GM19467 (cell line): Measurements from ENCODE around the gene COX19.
A peak's percentile ranks its signal among the peaks of the same experiment; 100 is the strongest.
"Not testable (repeated sequence)": the region's sequence is repeated elsewhere in the genome, so short reads cannot be mapped to it uniquely, and the experiment has no call there.

Source experiments
- ATAC-seq: cut with Tn5 transposase; IDR thresholded peaks from one replicate; pipeline ENCODE4 v1.9.1; 2021; ENCODE audit warnings: mild to moderate bottlenecking, moderate library complexity; ENCODE audit not compliant: unreplicated experiment

Gene COX19

DNA sequence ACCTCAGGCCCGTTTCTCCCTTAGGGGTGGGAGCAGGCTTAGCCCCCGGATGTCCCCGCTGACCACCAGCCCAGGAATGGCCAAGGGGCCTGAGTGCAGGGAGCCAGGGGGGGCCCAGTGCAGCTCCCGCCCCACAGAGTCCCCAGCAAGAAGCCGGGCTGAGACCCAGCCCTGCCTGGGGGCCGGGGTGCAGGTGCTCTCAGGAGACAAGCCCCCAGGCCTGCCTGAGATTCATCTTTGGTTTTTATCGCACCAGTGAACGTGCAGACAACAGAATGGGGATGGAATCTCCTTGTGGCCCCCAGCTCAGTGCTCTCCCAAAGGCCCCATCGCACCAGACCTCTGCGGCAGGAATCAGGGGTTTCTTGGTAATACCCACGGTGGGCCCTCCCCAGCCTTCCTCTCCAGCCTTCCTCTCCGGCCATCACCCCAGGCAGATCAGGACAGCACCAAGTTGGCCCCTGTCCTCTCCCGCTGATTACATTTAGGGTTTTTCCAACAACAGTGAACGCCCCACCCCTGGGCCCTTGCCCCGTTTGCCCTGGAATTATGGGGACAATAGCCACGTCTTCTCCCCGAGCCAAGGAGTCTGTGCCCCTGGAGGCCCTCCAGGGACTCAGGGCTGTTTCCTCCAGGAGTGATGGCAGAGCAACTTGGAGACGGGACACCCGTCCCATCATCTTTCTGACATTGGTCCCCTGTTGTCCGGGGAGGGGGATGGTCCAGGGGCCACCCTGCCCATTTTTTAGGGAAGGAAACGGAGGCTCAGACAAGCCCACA, 43.3 kb downstream of the COX19 start:
- ATAC-seq = no peak

DNA sequence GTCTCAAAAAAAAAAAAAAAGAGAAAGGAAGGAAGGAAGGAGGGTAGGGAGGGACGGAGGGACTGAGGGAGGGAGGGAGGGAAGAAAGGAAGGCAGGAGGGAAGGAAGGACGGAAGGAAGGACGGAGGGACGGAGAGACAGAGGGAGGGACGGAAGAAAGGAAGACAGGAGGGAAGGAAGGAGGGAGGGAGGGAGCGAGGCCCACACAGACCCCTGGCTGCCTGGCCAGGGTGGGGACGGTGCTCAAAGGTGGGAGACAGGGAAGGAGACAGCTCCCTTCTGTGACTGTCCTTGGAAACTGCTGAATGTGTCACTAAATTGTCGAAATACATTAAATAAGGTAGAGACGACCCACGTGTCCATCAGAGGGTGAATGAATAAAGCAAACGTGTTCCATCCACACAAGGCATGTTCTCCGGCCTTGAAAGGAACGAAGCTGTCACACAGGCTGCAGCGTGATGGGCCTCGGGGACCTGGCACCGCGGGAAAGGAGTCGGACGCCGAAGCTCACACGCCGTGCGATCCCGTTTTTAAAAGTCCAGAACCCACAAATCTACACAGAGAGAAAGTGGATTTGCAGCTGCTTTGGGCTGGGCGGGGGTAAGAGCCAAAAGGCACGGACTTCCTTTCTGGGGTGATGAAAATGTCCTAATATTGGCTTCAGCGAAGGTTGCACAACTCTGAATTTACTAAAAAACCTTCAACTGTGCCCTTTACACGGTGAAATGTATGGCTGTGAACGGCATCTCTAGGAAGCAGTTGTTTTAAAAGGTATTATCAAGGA, 44.2 kb downstream of the COX19 start:
- no peak for ATAC-seq

GRCh38 chr7:929311-929711, 46.0 kb downstream of the COX19 start:
- no peak for ATAC-seq

GRCh38 chr7:927031-927671, 48.2 kb downstream of the COX19 start:
- ATAC-seq = no peak

- ATAC-seq = no peak
Measured at GRCh38 chr7:926061-927030, 49.0 kb downstream of the COX19 start.

- no peak for ATAC-seq
Measured at GRCh38 chr7:925601-926000, 49.7 kb downstream of the COX19 start.

- ATAC-seq = peak; percentile 35
Measured at GRCh38 chr7:924541-925231, 50.7 kb downstream of the COX19 start.

- ATAC-seq = not testable (repeated sequence)
Measured at GRCh38 chr7:924042-924441, 51.3 kb downstream of the COX19 start.

- peak; percentile 72 for ATAC-seq
Measured at GRCh38 chr7:923108-924041, 52.0 kb downstream of the COX19 start.

DNA sequence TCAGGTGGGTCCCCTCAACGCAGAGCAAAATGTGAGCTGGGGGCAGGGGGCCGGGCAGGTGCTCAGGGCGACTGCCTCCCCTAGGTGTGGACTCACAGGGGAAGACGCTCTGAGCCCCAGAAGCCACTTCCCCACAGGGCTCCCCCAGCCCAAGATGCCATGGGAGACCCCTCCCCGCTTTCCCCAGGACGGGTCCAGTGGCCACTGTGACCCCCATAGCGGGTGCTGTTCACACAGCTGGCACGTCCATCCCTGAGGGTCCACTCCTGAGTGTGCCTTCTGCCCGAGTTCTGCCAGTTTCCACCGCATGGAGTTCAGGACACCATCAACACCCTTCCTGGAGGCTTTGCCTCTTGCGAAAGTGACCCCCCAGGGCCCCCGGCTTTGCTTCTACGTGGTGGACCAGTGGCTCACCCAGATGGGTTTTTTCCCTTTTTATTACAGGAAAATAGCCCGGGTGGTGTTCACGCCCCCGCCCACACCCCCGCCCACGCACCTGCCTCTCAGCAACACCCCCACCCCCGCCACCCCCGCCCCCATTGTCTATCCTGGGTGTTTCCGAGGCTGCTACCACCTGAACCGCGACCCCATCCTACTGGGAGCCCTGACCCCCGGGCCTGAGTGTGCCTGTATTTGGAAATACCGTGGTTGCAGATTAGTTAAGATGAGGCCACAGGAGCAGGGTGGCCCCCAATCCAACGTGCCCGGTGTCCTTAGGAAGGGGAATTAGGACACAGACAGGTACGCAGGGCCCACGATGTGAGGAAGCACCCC, 52.8 kb downstream of the COX19 start:
- no peak for ATAC-seq

DNA sequence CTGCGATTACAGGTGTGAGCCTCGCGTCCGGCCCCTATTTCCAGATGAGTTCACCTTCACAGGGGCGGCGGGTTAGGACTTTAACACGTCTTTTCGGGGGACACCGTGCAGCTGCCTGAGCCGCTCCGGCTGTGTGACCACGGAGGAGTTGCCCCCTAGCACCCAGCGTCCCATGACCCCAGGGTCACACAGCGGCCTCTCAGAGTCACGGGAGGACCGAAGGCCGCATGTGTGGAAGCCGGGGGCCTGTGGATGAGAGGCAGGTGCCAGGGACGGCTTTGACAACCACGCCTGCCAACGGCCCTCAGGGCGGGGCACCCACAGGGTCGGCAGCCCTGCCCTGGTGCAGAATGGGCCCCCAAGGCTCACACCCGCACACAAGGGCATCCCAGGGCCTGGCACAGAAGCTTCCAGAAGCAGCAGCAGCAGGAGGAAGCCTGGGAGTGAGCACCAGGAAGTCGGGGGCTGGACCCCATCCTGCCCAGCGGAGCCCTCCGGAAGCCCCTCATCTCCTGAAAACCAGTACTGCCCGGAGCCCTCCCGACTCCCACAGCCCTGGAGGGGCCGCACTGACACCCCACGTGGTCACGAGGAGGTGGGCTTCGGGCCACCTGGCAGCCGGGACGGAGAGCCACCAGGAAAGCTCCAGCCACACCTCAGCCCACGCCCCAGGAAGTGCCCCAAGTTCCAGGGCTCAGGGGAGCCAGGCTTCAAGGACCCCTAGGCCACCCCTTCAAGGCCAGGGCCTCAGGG, 53.6 kb downstream of the COX19 start:
- no peak for ATAC-seq

DNA sequence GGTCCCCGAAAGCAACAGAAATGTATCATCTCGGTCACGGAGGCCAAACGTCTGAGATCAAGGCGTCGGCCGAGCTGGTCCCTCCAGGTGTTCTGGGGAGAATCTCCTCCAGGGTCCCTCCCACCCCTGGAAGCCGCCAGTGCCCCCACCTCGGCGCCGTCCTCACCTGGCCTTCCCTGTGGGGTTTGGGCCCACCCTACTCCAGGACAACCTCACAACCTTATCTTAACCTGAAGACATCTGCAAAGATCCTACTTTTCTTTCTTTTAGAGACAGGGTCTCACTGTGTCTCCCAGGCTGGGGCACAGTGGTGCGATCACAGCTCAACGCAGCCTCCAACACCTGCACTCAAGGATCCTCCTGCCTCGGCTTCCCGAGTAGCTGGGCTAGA, 54.3 kb downstream of the COX19 start:
- ATAC-seq = no peak

GRCh38 chr7:920351-921070, 54.8 kb downstream of the COX19 start:
- ATAC-seq = no peak

GRCh38 chr7:919924-920341, 55.4 kb downstream of the COX19 start:
- ATAC-seq = no peak

- ATAC-seq = no peak
Measured at GRCh38 chr7:919114-919442, 56.3 kb downstream of the COX19 start.

DNA sequence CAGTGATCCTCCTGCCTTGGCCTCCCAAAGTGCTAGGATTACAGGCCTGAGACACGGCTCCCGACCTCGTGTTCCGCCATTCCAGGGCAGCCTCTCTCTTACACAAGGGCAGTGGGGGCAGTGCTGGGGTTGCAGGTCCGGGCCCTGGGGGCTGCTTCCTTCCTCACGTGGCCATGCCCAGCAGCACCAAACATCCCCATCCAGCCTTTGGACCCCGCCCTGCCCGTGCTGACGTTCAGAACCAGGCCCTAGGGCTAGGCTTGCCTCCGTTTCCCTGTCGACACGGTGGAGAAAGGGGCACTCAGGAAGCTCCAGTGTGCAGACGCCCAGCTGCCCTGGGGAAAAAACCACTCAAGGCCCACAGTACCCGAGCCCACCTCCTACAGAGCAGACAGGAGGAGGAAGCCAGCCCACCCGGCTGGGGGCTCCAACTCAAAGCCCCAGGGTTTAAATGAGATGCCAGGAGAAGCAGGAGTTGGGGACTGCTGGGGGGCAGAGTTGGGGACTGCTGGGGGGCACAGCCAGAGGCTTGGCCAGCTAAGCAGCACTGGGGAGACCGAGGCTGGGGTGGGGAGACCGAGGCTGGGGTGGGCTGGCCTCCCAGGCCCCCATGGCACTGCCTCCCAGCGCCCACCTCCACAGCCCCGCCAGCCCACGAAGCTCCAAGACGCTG, 56.8 kb downstream of the COX19 start:
- ATAC-seq = no peak

GRCh38 chr7:918118-918425, 57.3 kb downstream of the COX19 start:
- no peak for ATAC-seq
